Femur (tissue), 1 donor: ENCODE results near the gene FMN1.
A peak's percentile ranks its signal among the peaks of the same experiment; 100 is the strongest.
"Not testable (repeated sequence)": the region's sequence is repeated elsewhere in the genome, so short reads cannot be mapped to it uniquely, and the experiment has no call there.

Source experiments
- DNase-seq: peaks from one replicate; pipeline ENCODE4 v3.0.0-alpha.2; 2017

Gene FMN1

DNA sequence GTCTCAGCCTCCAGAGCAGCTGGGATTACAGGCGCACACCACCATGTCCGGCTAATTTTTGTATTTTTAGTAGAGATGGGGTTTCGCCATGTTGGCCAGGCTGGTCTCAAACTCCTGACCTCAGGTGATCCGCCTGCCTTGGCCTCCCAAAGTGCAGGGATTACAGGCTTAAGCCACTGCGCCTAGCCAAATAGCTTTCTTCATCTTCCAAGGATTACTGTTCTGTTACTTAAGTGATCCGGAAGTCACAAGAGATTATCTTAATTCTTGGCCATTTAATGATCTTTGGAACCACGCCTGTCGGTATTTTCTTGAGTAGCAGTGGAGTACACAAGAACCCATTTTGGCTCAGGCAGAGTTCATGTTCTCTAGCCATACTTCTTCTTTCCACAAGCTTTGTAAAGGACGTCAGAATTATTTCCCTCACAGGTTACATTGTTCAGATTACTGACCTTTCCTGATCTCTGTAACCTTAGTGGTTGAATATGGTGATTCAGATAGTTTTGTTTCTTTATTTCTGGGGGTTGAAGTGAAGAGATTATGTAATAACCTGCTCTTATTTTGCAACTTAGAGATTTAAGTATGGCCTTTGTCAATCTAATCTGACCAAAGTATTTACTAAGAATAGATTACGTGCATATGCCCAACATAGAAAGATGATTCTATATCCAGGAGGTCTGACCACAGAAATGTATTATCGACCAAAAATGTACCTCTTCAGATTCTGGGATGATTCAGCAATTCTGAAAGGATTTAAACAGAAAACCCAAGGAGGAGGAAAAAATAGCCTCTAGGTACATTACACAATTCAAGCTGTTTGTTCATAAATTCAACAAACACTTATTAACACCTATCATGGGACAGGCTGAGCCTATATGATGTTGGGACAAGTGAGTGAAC is 344.5 kb downstream of the FMN1 start:
- DNase-seq, result no peak

- not testable (repeated sequence) for DNase-seq
Measured at GRCh38 chr15:32846671-32847070, 347.8 kb downstream of the FMN1 start.

GRCh38 chr15:32844118-32844711 is 350.3 kb downstream of the FMN1 start:
- no peak for DNase-seq

DNA sequence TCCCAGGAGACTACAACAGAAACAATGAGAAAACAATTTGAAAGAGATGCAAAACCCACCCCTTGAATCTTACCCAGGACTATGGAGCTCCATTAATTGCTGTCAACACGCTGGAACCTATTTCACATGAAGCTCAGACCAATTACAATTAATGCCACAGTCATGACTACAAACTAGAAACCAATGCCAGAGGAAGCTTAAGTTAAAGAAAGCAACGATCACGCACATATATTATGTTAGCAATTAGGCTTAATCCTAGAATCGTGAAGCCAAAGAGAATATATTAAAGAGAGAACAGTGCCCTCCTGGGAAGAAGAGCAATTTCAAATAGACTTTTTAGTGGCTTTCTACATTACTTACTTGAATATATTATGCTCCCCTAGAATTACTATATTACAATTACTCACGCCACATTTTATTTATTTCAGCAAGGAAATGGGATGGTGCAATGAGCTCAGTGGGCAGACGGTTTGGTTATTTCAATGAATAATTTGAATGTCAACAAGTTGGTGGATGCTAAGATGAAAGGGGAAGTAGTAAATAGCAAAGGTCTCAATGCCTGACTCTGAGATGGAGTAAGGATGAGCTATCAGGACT is 351.2 kb downstream of the FMN1 start:
- no peak for DNase-seq

GRCh38 chr15:32842081-32842480 is 352.4 kb downstream of the FMN1 start:
- no peak for DNase-seq

DNA sequence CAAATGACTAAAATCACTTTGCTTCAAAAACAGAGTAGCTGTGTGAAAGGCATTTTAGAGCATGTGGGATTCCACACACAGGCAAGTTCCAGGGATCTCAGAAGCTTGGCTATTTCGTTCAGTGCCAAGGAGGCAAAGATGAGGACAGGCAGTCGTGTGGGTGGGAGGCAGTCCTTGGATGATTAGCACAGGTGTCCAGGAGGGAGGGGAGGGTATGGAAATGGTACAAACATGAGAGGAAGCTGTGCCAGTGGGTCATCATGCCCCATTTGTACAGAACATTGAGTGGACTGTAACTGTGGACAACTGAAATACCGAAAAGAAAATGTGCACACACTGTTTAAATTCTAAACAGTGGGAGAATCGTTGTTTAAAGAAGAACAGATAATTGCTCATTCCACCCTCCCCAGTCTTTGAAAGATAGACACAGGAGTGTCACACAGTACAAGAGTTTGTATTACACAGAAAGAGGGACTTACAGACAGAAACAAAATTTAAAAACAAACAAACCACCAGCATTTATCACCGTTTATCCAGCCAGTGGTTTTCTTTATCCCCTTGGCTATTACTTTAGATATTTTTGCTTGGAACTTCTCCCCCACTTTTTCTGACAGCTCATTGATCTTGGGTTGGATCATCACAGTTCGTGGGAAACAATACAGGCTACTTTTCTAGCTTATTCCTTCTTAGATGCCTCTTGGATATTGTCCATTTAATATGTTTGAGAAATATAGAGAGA is 353.8 kb downstream of the FMN1 start:
- DNase-seq, result no peak

GRCh38 chr15:32838820-32839219 is 355.7 kb downstream of the FMN1 start:
- peak; percentile 52 for DNase-seq

DNA sequence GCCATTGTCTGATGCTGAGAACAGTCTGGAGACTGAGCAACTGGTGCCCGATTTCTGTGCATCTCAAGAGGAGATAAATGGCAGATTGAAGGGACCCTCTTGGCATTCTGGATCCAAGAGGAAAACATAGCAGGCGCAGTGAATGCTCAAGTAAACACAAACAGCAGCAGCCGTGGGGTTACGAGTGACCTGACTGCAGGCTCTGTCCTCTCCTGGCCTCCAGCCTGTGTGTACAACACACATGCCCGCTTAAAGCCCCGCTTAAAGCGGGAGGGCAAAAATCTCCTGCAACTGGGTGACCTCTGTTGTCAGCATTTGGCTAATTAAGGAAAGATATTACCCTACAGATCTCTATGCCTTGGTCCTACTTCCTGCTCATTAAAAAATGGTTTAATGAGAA is 356.2 kb downstream of the FMN1 start:
- DNase-seq, result no peak

DNA sequence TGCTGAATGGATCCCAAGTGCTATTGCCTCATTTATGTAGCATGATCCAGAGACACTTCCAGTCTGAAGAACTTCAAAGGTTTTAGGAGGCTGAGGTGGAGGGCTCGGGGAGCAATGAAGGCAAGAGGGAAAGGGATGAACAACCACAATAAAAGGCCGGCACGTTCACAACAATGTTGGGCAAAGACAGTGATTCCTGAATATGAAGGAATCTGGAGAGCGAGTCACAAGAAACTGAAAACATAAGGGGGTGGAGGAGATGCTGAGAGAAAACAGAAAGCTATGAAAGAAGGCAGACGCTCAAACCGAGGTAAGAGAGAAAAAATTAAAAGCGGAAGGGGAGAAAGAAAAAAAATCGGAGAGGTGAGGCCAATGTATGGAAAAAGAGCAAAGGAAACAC is 356.6 kb downstream of the FMN1 start:
- no peak for DNase-seq

GRCh38 chr15:32834156-32834555 is 360.4 kb downstream of the FMN1 start:
- no peak for DNase-seq

DNA sequence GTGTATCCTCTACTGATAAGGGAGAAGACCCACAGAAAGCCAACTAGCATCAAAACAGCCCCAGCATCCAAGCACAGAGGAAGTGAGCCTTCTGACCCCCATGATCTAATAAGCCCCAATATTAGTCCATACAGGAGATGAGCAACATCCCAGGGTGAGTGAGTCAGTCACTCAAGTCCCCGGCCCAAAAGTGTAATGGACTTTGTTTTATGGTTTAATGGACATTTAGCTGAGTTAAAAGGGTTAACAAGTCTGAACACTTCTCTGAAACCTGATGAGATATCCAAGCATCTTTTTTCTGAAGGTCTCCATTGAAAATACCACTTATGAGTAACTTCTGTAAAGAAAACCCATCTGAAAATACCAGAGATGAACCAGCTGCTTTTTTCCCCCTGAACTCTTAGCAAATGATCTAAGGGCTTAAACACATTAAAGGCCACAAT is 361.1 kb downstream of the FMN1 start:
- DNase-seq, result no peak

GRCh38 chr15:32831485-32831884 is 363.0 kb downstream of the FMN1 start:
- DNase-seq, result no peak

GRCh38 chr15:32830241-32830640 is 364.3 kb downstream of the FMN1 start:
- no peak for DNase-seq

- DNase-seq, result no peak
Measured at GRCh38 chr15:32829436-32829835, 365.1 kb downstream of the FMN1 start.

GRCh38 chr15:32828507-32829186 is 365.9 kb downstream of the FMN1 start:
- DNase-seq, result no peak

GRCh38 chr15:32826685-32827084 is 367.8 kb downstream of the FMN1 start:
- DNase-seq, result no peak

DNA sequence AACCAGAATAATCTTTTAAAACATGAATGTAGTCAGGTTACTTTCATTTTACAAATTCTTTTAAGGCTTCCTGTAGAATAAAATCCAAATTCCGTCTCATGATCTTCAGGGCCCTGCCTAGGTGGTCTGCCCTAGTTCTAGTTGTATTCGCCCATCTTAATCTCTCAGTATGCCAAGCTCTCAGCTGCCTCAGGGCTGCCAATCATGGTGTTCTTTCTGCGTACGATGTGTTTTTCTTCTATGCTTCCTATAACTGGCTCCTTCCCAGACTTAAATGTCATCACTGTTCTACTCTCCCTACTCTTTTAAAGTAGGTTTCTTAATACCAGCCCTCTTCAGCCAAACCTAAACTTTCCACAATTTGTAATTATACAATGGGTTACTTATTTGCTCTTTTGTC is 369.3 kb downstream of the FMN1 start:
- no peak for DNase-seq

DNA sequence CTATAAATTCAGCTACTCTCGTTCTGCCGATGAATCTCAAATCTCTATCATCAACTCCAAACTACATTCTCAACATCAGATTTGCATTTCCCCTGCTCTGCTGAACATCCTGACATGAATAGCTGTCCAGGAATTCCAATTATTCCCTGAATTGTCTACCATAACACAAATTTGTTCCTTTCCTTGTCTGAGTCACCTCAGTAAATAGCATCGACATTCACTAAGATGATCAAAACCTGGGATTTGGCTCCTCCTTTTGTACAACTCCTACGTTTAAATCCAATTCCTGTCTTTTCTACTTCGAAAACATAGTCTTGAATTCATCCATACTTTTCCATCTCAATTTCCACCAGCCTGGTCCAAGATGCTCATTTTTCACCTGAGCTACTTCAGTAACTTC is 369.7 kb downstream of the FMN1 start:
- DNase-seq, result no peak

DNA sequence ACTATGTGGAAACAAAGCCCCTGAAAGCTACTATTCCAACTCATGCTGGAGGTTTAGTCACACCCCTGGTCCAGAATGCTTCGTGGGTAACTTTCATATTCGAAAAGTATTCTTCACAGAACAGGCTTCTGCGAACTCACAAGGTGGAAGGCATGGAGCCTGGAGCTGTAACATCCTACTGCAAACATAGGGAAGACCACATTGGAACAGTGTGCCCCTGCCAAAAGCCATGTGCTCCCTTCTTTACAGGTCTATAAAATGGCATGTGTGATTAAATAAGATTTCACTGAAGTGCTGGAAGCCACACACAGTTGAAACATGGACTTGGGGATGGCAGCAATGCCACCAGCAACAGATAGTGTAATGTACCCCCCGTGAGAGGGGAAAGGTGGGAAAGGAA is 370.8 kb downstream of the FMN1 start:
- DNase-seq, result no peak

DNA sequence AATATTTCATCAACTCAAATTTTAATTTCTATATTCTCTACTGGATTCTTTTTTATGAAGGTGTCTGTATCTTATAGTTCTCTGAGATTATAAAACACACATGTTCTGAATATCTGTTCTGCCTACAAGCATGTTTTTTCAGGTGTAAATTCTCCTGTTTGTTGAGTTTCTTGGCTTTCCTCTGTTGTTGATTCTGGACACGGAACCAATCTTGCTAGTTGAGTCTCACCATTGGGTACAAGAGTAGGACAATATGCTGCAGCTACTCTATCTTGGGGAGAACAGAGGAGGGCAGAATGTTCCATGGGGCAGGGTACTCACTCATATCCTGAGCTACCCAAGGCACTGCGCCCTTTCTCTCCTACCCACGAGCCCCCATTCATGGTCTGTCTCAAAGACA is 371.8 kb downstream of the FMN1 start:
- DNase-seq, result no peak

DNA sequence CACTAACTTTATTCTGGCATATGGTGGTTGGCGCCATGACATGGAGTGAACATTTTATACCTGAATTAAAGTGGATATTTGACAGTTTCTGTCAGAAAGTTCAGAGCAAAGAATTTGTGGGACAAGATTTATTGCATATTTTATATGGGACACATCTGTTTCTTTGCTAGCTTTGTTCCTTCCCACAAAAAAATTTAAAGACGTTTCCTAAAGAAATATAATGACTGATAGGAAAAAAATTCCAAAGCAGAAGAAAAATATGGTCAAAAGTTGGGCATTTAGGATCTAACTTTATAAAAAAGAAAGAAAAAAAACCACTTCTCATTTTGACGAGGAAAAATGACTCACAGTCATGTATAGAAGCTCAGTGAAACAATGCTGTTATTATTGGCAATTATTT is 375.1 kb downstream of the FMN1 start:
- DNase-seq, result no peak

DNA sequence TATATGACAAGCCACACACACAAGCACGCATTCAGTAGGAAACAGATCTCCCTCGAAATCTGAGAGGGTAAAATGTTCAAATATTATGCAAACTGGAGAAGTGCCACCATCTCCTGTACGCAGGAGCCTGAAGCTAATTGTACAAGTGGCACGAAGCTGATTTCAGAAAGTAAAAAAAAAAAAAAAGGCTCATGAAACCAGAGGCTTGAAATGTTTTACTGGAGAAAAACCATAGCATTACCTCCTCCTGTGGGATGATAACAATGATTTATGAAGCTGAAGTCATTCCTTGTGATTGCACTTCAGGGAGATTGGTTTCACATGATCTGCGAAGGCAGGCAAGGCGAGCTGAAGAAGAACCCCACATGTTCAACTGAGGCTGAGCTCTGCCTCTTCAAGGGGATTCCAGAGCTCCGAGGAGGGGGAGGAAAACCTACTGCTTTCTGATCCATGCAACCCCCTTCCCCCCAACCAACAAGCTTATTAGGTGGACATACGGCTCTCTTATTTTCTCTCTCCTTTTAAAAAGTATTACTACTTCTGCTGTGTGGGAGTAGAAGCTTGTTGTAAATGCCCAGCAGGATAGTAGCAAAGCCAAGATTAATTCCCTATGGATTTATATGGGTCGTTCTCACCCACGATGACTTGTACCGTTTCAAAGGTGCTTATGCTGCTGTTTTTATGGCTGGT is 375.6 kb downstream of the FMN1 start:
- no peak for DNase-seq
